Hematopoietic multipotent progenitor cell treated with erythropoietin and hydrocortisone succinate and interleukin-3 and kit ligand, for 17 days (in vitro differentiated cells): ENCODE data around the gene KIF6.
"Not testable (repeated sequence)": the region's sequence is repeated elsewhere in the genome, so short reads cannot be mapped to it uniquely, and the experiment has no call there.

Experiments used
- DNase-seq: peaks from one replicate; pipeline ENCODE4 v3.0.0-alpha.2; 2015; ENCODE audit warnings: low spot score

Gene KIF6

GRCh38 chr6:39496915-39497314, 228.3 kb downstream of the KIF6 start:
- DNase-seq: no peak

GRCh38 chr6:39496456-39496855, 228.8 kb downstream of the KIF6 start:
- DNase-seq: no peak

GRCh38 chr6:39495640-39496039, 229.6 kb downstream of the KIF6 start:
- no peak for DNase-seq

GRCh38 chr6:39494998-39495397, 230.2 kb downstream of the KIF6 start:
- DNase-seq: no peak

- no peak for DNase-seq
These were observed 231.4 kb downstream of the KIF6 start for GRCh38 chr6:39493777-39494176.

GRCh38 chr6:39493174-39493573, 232.0 kb downstream of the KIF6 start:
- DNase-seq: no peak

- no peak for DNase-seq
These were observed 235.1 kb downstream of the KIF6 start for GRCh38 chr6:39490108-39490507.

- DNase-seq: no peak
These were observed 236.8 kb downstream of the KIF6 start for GRCh38 chr6:39488255-39488879.

GRCh38 chr6:39484276-39484675, 240.9 kb downstream of the KIF6 start:
- no peak for DNase-seq

- DNase-seq: not testable (repeated sequence)
These were observed 245.4 kb downstream of the KIF6 start for GRCh38 chr6:39479819-39480218.

GRCh38 chr6:39476670-39477069, 248.5 kb downstream of the KIF6 start:
- no peak for DNase-seq

- no peak for DNase-seq
These were observed 249.1 kb downstream of the KIF6 start for GRCh38 chr6:39476151-39476550.

GRCh38 chr6:39471954-39472659, 253.1 kb downstream of the KIF6 start:
- DNase-seq: no peak

- DNase-seq: no peak
These were observed 254.7 kb downstream of the KIF6 start for GRCh38 chr6:39470506-39470905.

- no peak for DNase-seq
These were observed 256.8 kb downstream of the KIF6 start for GRCh38 chr6:39468385-39468784.

GRCh38 chr6:39466631-39467030, 258.6 kb downstream of the KIF6 start:
- no peak for DNase-seq

- no peak for DNase-seq
These were observed 259.7 kb downstream of the KIF6 start for GRCh38 chr6:39465539-39465938.

- no peak for DNase-seq
These were observed 261.1 kb downstream of the KIF6 start for GRCh38 chr6:39464067-39464466.

GRCh38 chr6:39453956-39454524, 271.2 kb downstream of the KIF6 start:
- no peak for DNase-seq

- no peak for DNase-seq
These were observed 272.0 kb downstream of the KIF6 start for GRCh38 chr6:39453241-39453640.

- no peak for DNase-seq
These were observed 272.7 kb downstream of the KIF6 start for GRCh38 chr6:39452306-39453145.

GRCh38 chr6:39451831-39452230, 273.4 kb downstream of the KIF6 start:
- DNase-seq: no peak

- no peak for DNase-seq
These were observed 276.2 kb downstream of the KIF6 start for GRCh38 chr6:39449022-39449421.
